Neural cell (in vitro differentiated cells): ENCODE results near the gene SLC12A5.

Experiments used
- EP300 ChIP-seq: fragments of 450-650 bp; conservative IDR thresholded peaks from 2 replicates; pipeline ENCODE4 v1.6.1; 2014; ENCODE audit warnings: antibody characterized with exemption, mild to moderate bottlenecking, moderate library complexity; ENCODE audit not compliant: poor library complexity, severe bottlenecking
- EZH2 ChIP-seq: fragments of 200-600, 300-800 bp; shearing (Covaris generic), sonication (generic); IDR thresholded peaks from 2 replicates; pipeline ENCODE4 v1.6.1; 2014; ENCODE audit warnings: antibody characterized with exemption, low read length, borderline replicate concordance, mild to moderate bottlenecking; ENCODE audit not compliant: insufficient read depth, poor library complexity, severe bottlenecking
- POLR2AphosphoS5 ChIP-seq: IDR thresholded peaks from 2 replicates; pipeline ENCODE4 v1.6.1; 2012
- RAD21 ChIP-seq: fragments of 450-650 bp; conservative IDR thresholded peaks from 2 replicates; pipeline ENCODE4 v1.6.1; 2014; ENCODE audit warnings: antibody characterized with exemption, mild to moderate bottlenecking, moderate library complexity
- SMC3 ChIP-seq: fragments of 450-650 bp; conservative IDR thresholded peaks from 2 replicates; pipeline ENCODE4 v1.6.1; 2014; ENCODE audit warnings: antibody characterized with exemption, mild to moderate bottlenecking, moderate library complexity; ENCODE audit not compliant: poor library complexity
- TF ChIP-seq, protein P1 (sequence below): fragments of 450-650 bp; IDR thresholded peaks from 2 replicates; pipeline ENCODE4 v1.5.1; 2014; ENCODE audit warnings: antibody characterized with exemption, mild to moderate bottlenecking, moderate library complexity; ENCODE audit not compliant: poor library complexity, severe bottlenecking
- TF ChIP-seq, protein P2 (sequence below): IDR thresholded peaks from 2 replicates; pipeline ENCODE4 v1.6.1; 2012; ENCODE audit warnings: borderline replicate concordance

DNA sequence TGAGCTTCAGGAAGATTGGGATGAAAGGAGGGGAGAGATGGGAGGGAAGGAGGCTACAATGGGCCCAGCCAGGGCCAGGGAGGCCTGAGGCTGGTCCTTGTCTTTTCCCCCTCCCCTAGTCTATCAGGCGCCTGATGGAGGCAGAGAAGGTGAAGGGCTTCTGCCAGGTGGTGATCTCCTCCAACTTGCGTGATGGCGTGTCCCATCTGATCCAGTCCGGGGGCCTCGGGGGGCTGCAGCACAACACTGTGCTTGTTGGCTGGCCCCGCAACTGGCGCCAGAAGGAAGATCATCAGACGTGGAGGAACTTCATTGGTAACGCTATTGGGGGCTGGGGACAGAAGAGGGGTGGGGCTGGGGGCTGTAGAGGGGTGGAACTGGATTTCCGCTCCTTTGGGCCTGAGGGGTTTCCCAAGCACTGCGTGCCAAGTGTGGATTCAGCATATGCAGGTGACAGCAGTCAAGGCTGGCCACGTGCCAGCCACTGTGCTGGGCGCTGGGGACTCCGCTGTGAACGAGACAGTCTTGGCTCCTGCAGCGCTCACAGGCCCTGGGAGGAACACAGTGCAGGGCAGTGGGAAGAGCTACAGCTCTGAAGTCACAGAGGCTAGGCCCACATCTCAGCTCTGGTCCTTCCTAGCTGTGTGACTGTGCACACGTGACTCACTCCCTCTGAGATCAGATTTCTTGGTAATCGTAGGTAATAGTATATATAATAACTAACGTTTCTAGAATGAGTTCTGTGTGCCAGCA, 22.7 kb downstream of the SLC12A5 start:
- TF ChIP-seq, protein P1, sequence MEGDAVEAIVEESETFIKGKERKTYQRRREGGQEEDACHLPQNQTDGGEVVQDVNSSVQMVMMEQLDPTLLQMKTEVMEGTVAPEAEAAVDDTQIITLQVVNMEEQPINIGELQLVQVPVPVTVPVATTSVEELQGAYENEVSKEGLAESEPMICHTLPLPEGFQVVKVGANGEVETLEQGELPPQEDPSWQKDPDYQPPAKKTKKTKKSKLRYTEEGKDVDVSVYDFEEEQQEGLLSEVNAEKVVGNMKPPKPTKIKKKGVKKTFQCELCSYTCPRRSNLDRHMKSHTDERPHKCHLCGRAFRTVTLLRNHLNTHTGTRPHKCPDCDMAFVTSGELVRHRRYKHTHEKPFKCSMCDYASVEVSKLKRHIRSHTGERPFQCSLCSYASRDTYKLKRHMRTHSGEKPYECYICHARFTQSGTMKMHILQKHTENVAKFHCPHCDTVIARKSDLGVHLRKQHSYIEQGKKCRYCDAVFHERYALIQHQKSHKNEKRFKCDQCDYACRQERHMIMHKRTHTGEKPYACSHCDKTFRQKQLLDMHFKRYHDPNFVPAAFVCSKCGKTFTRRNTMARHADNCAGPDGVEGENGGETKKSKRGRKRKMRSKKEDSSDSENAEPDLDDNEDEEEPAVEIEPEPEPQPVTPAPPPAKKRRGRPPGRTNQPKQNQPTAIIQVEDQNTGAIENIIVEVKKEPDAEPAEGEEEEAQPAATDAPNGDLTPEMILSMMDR, result no peak
- no peak for TF ChIP-seq RAD21
- TF ChIP-seq POLR2AphosphoS5, result no peak
- TF ChIP-seq EP300, result no peak
- TF ChIP-seq EZH2, result no peak
- TF ChIP-seq, protein P2, sequence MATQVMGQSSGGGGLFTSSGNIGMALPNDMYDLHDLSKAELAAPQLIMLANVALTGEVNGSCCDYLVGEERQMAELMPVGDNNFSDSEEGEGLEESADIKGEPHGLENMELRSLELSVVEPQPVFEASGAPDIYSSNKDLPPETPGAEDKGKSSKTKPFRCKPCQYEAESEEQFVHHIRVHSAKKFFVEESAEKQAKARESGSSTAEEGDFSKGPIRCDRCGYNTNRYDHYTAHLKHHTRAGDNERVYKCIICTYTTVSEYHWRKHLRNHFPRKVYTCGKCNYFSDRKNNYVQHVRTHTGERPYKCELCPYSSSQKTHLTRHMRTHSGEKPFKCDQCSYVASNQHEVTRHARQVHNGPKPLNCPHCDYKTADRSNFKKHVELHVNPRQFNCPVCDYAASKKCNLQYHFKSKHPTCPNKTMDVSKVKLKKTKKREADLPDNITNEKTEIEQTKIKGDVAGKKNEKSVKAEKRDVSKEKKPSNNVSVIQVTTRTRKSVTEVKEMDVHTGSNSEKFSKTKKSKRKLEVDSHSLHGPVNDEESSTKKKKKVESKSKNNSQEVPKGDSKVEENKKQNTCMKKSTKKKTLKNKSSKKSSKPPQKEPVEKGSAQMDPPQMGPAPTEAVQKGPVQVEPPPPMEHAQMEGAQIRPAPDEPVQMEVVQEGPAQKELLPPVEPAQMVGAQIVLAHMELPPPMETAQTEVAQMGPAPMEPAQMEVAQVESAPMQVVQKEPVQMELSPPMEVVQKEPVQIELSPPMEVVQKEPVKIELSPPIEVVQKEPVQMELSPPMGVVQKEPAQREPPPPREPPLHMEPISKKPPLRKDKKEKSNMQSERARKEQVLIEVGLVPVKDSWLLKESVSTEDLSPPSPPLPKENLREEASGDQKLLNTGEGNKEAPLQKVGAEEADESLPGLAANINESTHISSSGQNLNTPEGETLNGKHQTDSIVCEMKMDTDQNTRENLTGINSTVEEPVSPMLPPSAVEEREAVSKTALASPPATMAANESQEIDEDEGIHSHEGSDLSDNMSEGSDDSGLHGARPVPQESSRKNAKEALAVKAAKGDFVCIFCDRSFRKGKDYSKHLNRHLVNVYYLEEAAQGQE, result no peak
- no peak for TF ChIP-seq SMC3
